ENCODE measurements around the gene LTF.
"Not testable (repeated sequence)": the region's sequence is repeated elsewhere in the genome, so short reads cannot be mapped to it uniquely, and the experiment has no call there.

Gene LTF

GRCh38 chr3:46395766-46396530 is 68.8 kb downstream of the LTF start:
- no peak for DNase-seq (ENCODE audit: low read depth, low spot score)
- no peak for TF ChIP-seq CTCF (IDR thresholded peaks at IDR 0.05; ENCODE audit: insufficient read depth, low read length, missing control alignments)
- no peak overlapping the region for H3K4me3 ChIP-seq (ENCODE audit: low read depth, low read length)
- CTCF ChIA-PET: no interaction called here
- POLR2A ChIA-PET: no interaction called here

GRCh38 chr3:46395210-46395661 is 69.5 kb downstream of the LTF start:
- ChIA-PET CTCF (no interaction called here), POLR2A (no interaction called here)
- H3K4me3 ChIP-seq (ENCODE audit: low read depth, low read length): no peak overlapping the region
- TF ChIP-seq CTCF (IDR thresholded peaks at IDR 0.05; ENCODE audit: insufficient read depth, low read length, missing control alignments): no peak
- no peak for DNase-seq (ENCODE audit: low read depth, low spot score)

GRCh38 chr3:46393554-46394434 is 70.9 kb downstream of the LTF start:
- ChIA-PET CTCF (no interaction called here), POLR2A (no interaction called here)
- no peak for DNase-seq (ENCODE audit: low read depth, low spot score)
- H3K4me3 ChIP-seq (ENCODE audit: low read depth, low read length): no peak overlapping the region
- no peak for TF ChIP-seq CTCF (IDR thresholded peaks at IDR 0.05; ENCODE audit: insufficient read depth, low read length, missing control alignments)

GRCh38 chr3:46393011-46393410 is 71.7 kb downstream of the LTF start:
- DNase-seq (ENCODE audit: low read depth, low spot score): no peak
- POLR2A ChIA-PET: no interaction called here
- no peak overlapping the region for H3K4me3 ChIP-seq (ENCODE audit: low read depth, low read length)
- CTCF ChIA-PET: no interaction called here
- TF ChIP-seq CTCF (IDR thresholded peaks at IDR 0.05; ENCODE audit: insufficient read depth, low read length, missing control alignments): no peak

- CTCF ChIA-PET; DNase-seq (ENCODE audit: low read depth, low spot score); H3K4me3 ChIP-seq (ENCODE audit: low read depth, low read length); POLR2A ChIA-PET: not testable (repeated sequence)
Observed at GRCh38 chr3:46391526-46391925, 73.2 kb downstream of the LTF start.

- CTCF ChIA-PET: interaction anchor here (1.5 kb wide), 1 partner anchor 11 kb away, joined by 4 read pairs; no protein-coding TSS in a partner anchor
- no peak for DNase-seq (ENCODE audit: low read depth, low spot score)
- TF ChIP-seq CTCF (IDR thresholded peaks at IDR 0.05; ENCODE audit: insufficient read depth, low read length, missing control alignments): no peak
- H3K4me3 ChIP-seq (ENCODE audit: low read depth, low read length): no peak overlapping the region
- POLR2A ChIA-PET: no interaction called here
Observed at GRCh38 chr3:46389306-46389705, 75.4 kb downstream of the LTF start.

DNA sequence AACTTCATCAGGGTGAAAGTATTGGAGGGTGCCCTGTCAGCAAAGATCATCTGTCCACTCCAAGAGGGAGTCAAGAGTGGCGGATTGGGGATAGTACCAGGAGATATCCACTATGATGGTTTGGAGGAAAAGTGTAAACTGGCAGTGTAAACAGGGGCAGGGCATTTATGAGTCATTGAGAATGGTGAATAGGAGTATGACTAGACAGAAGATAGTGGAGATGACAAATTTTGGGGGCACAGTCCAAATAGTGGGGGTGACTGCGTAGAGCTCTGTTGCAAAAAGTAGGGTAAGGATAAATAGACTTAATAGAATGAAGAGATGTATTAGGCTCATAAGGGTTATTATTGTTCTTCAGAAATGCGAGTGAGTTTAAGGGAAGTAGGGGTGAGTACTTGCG is 75.9 kb downstream of the LTF start:
- DNase-seq (ENCODE audit: low read depth, low spot score); POLR2A ChIA-PET; H3K4me3 ChIP-seq (ENCODE audit: low read depth, low read length): not testable (repeated sequence)
- CTCF ChIA-PET: interaction anchor here (1.5 kb wide), 1 partner anchor 10 kb away, joined by 4 read pairs; no protein-coding TSS in a partner anchor

All from AG04449 (cell line).